Measurements from ENCODE around the gene SPAG8.
A peak's percentile ranks its signal among the peaks of the same experiment; 100 is the strongest.

Gene SPAG8

DNA sequence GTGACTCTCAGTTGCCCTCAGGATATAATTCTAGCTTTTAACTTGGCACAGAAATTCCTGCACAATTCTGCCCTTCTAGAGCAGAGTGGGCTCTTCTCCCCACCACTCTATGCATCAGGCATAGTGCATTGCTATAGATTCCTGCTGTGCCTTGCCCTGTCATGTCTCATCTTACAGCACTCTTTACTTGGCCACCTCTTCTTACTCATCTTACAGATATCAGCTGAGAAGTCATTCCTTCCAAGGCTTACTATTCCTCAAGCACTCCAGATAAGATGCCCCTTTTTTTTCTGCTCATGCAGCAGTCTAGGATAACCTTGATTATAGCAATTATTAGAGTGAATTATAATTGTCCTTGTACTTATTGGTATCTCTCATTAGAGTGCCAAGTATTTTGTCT lies 10.9 kb upstream of the SPAG8 start:
- in situ Hi-C loops (cut with HindIII; ENCODE audit: low sequenced_read_pairs), result no loop called here
- no peak overlapping the region for H3K4me3 ChIP-seq (ENCODE audit: low read depth, low read length)
- no peak for DNase-seq (ENCODE audit: low read depth)
- TF ChIP-seq CTCF (IDR thresholded peaks at IDR 0.05; ENCODE audit: low read depth, low read length, missing control alignments), result no peak

GRCh38 chr9:35820076-35820475 lies 8.0 kb upstream of the SPAG8 start:
- in situ Hi-C loops (cut with HindIII; ENCODE audit: low sequenced_read_pairs), result no loop called here
- no peak overlapping the region for H3K4me3 ChIP-seq (ENCODE audit: low read depth, low read length)
- DNase-seq (ENCODE audit: low read depth), result peak; percentile 39
- TF ChIP-seq CTCF (IDR thresholded peaks at IDR 0.05; ENCODE audit: low read depth, low read length, missing control alignments), result no peak

DNA sequence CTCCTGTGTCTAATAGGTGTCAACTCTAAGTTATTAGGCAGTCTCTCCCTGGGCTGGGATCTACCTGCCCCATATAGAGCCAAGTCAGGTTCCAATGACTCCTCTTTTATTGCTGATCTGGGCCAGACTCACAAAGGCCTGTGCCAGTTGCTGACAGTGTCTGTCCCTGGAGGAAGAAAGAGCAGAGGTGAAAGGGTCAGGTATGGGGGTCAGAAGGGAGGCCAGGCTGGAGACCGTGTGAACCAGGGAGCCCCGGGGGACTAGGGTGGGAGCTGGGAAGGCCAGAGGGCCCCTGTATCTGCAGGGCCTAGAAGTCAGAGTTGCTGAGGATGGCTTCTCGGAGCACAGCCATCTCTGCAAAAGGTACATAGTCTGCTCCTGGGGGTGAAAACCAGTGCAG lies 6.3 kb upstream of the SPAG8 start:
- no peak for TF ChIP-seq CTCF (IDR thresholded peaks at IDR 0.05; ENCODE audit: low read depth, low read length, missing control alignments)
- DNase-seq (ENCODE audit: low read depth), result no peak
- in situ Hi-C loops (cut with HindIII; ENCODE audit: low sequenced_read_pairs), result no loop called here
- H3K4me3 ChIP-seq (ENCODE audit: low read depth, low read length), result no peak overlapping the region

DNA sequence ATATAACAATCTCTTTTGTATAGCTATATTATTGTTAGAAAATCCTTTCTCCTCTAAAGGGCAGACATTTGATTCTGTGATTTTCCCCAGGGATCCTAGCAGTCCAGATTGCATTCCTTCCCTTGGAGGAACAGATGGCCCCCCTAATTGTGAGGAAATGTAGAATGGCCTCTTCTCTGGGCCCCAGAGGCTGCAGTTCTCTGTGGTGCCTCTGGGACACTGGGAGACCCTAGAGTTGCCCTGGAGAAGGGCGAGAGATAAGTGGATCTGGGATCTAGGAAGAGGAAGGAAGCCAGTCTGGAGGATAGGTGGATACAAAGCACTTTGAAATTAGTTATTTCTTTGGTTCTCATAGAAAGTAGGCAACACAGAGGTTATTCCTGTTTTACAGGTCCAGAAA lies 4.6 kb upstream of the SPAG8 start:
- no peak for TF ChIP-seq CTCF (IDR thresholded peaks at IDR 0.05; ENCODE audit: low read depth, low read length, missing control alignments)
- no peak overlapping the region for H3K4me3 ChIP-seq (ENCODE audit: low read depth, low read length)
- DNase-seq (ENCODE audit: low read depth), result no peak
- in situ Hi-C loops (cut with HindIII; ENCODE audit: low sequenced_read_pairs), result no loop called here

- peak; percentile 99 for DNase-seq (ENCODE audit: low read depth)
- in situ Hi-C loops (cut with HindIII; ENCODE audit: low sequenced_read_pairs), result loop anchor here (5.0 kb wide), 1 partner anchor 68 kb away; the partner anchor contains the start of genes GBA2 and RGP1
- H3K4me3 ChIP-seq (ENCODE audit: low read depth, low read length), result peak within 1 kb of the TSS; percentile 80
- no peak for TF ChIP-seq CTCF (IDR thresholded peaks at IDR 0.05; ENCODE audit: low read depth, low read length, missing control alignments)
Observed at GRCh38 chr9:35814841-35815543, 2.9 kb upstream of the SPAG8 start, which contains the start of gene HINT2. TSS of gene HINT2 (minus strand) at chr9:35815042. CDS start at chr9:35814979, 63 bp downstream.

- H3K4me3 ChIP-seq (ENCODE audit: low read depth, low read length), result peak overlapping the region; percentile 80
- no peak for DNase-seq (ENCODE audit: low read depth)
- in situ Hi-C loops (cut with HindIII; ENCODE audit: low sequenced_read_pairs), result loop anchor here (5.0 kb wide), 1 partner anchor 67 kb away; the partner anchor contains the start of genes GBA2 and RGP1
- peak; percentile 12 for TF ChIP-seq CTCF (IDR thresholded peaks at IDR 0.05; ENCODE audit: low read depth, low read length, missing control alignments)
Observed at GRCh38 chr9:35814106-35814840, 2.2 kb upstream of the SPAG8 start.
